Duodenal mucosa (tissue), 2 donors: ENCODE data around the gene MYOZ2.

Experiments
- H3K27ac ChIP-seq: one replicate; pipeline ENCODE4 v1.7.0; 2013; ENCODE audit warnings: low read depth, low read length
- H3K27me3 ChIP-seq, 2 donors: one replicate each; pipeline ENCODE4 v1.7.0; 2013; ENCODE audit warnings: low read length in 2 of 2, control low read depth in 1 of 2; ENCODE audit not compliant: insufficient read depth in 2 of 2, control insufficient read depth in 1 of 2
- H3K36me3 ChIP-seq, 2 donors: one replicate each; pipeline ENCODE4 v1.7.0; 2013; ENCODE audit warnings: low read length in 2 of 2, control low read depth in 1 of 2; ENCODE audit not compliant: insufficient read depth in 2 of 2, control insufficient read depth in 1 of 2
- H3K4me1 ChIP-seq, 2 donors: one replicate each; pipeline ENCODE4 v1.7.0; 2013; ENCODE audit warnings: low read length in 2 of 2, control low read depth in 1 of 2; ENCODE audit not compliant: insufficient read depth in 2 of 2, control insufficient read depth in 1 of 2
- H3K4me3 ChIP-seq, 2 donors: one replicate each; pipeline ENCODE4 v1.7.0; 2013; ENCODE audit warnings: low read length in 2 of 2, low read depth in 1 of 2
- H3K9ac ChIP-seq, 2 donors: one replicate each; pipeline ENCODE4 v1.7.0; 2013; ENCODE audit warnings: low read length in 2 of 2, low read depth in 1 of 2
- H3K9me3 ChIP-seq, 2 donors: one replicate each; pipeline ENCODE4 v1.7.0; 2013; ENCODE audit warnings: low read length in 2 of 2, control low read depth in 1 of 2; ENCODE audit not compliant: control insufficient read depth in 1 of 2

MYOZ2 gene

GRCh38 chr4:119105605-119106004 lies 30.0 kb upstream of the MYOZ2 start:
- H3K9me3 ChIP-seq = no peaks in the 10 kb centered on the region
- H3K4me3 ChIP-seq = no peak overlapping the region
- H3K27ac ChIP-seq = no peak overlapping the region
- H3K27me3 ChIP-seq = no peaks in the 10 kb centered on the region
- H3K4me1 ChIP-seq = no peaks in the 10 kb centered on the region
- H3K9ac ChIP-seq = no peak overlapping the region
- H3K36me3 ChIP-seq = no peaks in the 10 kb centered on the region

- Histone ChIP-seq H3K4me1 (no peaks in the 10 kb centered on the region), H3K9me3 (no peaks in the 10 kb centered on the region), H3K36me3 (no peaks in the 10 kb centered on the region), H3K9ac (no peak overlapping the region), H3K27me3 (no peaks in the 10 kb centered on the region), H3K4me3 (no peak overlapping the region), H3K27ac (no peak overlapping the region)
Measured at GRCh38 chr4:119106036-119107000, 29.3 kb upstream of the MYOZ2 start.

GRCh38 chr4:119110121-119110520 lies 25.5 kb upstream of the MYOZ2 start:
- Histone ChIP-seq H3K4me3 (no peak overlapping the region), H3K27ac (no peak overlapping the region)

GRCh38 chr4:119111296-119111695 lies 24.3 kb upstream of the MYOZ2 start:
- no peaks in the 10 kb centered on the region for H3K36me3 ChIP-seq
- H3K9me3 ChIP-seq = no peaks in the 10 kb centered on the region
- no peak overlapping the region for H3K9ac ChIP-seq
- no peak overlapping the region for H3K27ac ChIP-seq
- no peaks in the 10 kb centered on the region for H3K27me3 ChIP-seq
- no peak overlapping the region for H3K4me3 ChIP-seq
- H3K4me1 ChIP-seq = no peaks in the 10 kb centered on the region

More at GRCh38 chr4:119110121-119110520, 25.5 kb upstream of the MYOZ2 start:
- no peaks in the 10 kb centered on the region for H3K4me1 ChIP-seq
- H3K9me3 ChIP-seq = no peaks in the 10 kb centered on the region
- H3K36me3 ChIP-seq = no peaks in the 10 kb centered on the region
- no peaks in the 10 kb centered on the region for H3K27me3 ChIP-seq
- no peak overlapping the region for H3K9ac ChIP-seq

GRCh38 chr4:119113033-119113655 lies 22.5 kb upstream of the MYOZ2 start:
- no peak overlapping the region for H3K9ac ChIP-seq
- no peaks in the 10 kb centered on the region for H3K27me3 ChIP-seq
- H3K27ac ChIP-seq = no peak overlapping the region
- H3K9me3 ChIP-seq = no peaks in the 10 kb centered on the region
- no peaks in the 10 kb centered on the region for H3K4me1 ChIP-seq
- no peak overlapping the region for H3K4me3 ChIP-seq
- H3K36me3 ChIP-seq = no peaks in the 10 kb centered on the region

GRCh38 chr4:119116021-119116420 lies 19.6 kb upstream of the MYOZ2 start:
- no peak overlapping the region for H3K27ac ChIP-seq
- no peaks in the 10 kb centered on the region for H3K9me3 ChIP-seq
- no peaks in the 10 kb centered on the region for H3K4me1 ChIP-seq
- no peak overlapping the region for H3K9ac ChIP-seq
- no peaks in the 10 kb centered on the region for H3K36me3 ChIP-seq
- no peaks in the 10 kb centered on the region for H3K27me3 ChIP-seq
- no peak overlapping the region for H3K4me3 ChIP-seq

GRCh38 chr4:119116925-119117900 lies 18.4 kb upstream of the MYOZ2 start:
- H3K36me3 ChIP-seq = no peaks in the 10 kb centered on the region
- no peaks in the 10 kb centered on the region for H3K9me3 ChIP-seq
- H3K4me1 ChIP-seq = no peaks in the 10 kb centered on the region
- no peak overlapping the region for H3K4me3 ChIP-seq
- no peak overlapping the region for H3K9ac ChIP-seq
- no peak overlapping the region for H3K27ac ChIP-seq
- no peaks in the 10 kb centered on the region for H3K27me3 ChIP-seq

- H3K4me3 ChIP-seq = no peak overlapping the region
- H3K36me3 ChIP-seq = no peaks in the 10 kb centered on the region
- H3K27me3 ChIP-seq = no peaks in the 10 kb centered on the region
- no peaks in the 10 kb centered on the region for H3K4me1 ChIP-seq
- H3K9ac ChIP-seq = no peak overlapping the region
- no peaks in the 10 kb centered on the region for H3K9me3 ChIP-seq
- no peak overlapping the region for H3K27ac ChIP-seq
Measured at GRCh38 chr4:119118397-119118796, 17.2 kb upstream of the MYOZ2 start.

- Histone ChIP-seq H3K4me1 (no peaks in the 10 kb centered on the region), H3K36me3 (no peaks in the 10 kb centered on the region), H3K9me3 (no peaks in the 10 kb centered on the region), H3K27ac (no peak overlapping the region), H3K9ac (no peak overlapping the region), H3K27me3 (no peaks in the 10 kb centered on the region), H3K4me3 (no peak overlapping the region)
Measured at GRCh38 chr4:119124352-119124751, 11.3 kb upstream of the MYOZ2 start.
